HG03558 (cell line): Measurements from ENCODE around the gene FKBP4.

Source experiments
- ATAC-seq: cut with Tn5 transposase; IDR thresholded peaks from one replicate; pipeline ENCODE4 v1.9.1; 2021; ENCODE audit warnings: moderate number of reproducible peaks; ENCODE audit not compliant: unreplicated experiment; ENCODE audit errors: extremely low read depth

Gene FKBP4

DNA sequence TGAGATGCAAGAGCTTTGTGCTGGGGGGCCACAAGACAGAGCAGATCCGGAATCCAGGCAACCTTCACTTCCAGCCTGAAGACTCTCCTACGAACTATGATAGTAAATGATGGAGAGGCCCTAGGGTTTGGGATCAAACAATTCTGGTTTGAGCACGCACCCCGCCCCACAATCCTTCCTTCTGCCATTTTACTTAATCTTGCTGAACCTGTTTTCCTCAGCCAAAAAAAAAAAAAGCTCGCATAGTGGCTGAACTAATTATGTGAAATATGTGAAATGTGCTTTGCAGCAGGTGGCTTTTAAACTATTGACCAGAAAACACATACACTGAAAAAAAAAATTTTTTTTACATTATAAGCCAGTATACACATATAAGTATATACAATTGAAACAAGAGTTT lies 17.0 kb downstream of the FKBP4 start:
- ATAC-seq, result no peak

- peak; percentile 79 for ATAC-seq
These were observed 17.8 kb downstream of the FKBP4 start, which contains the start of gene ITFG2 for GRCh38 chr12:2812290-2813213. ITFG2 (plus strand) TSS chr12:2812668; CDS start chr12:2812761, 93 bp downstream.

GRCh38 chr12:2813214-2814185 lies 18.7 kb downstream of the FKBP4 start:
- ATAC-seq, result no peak

DNA sequence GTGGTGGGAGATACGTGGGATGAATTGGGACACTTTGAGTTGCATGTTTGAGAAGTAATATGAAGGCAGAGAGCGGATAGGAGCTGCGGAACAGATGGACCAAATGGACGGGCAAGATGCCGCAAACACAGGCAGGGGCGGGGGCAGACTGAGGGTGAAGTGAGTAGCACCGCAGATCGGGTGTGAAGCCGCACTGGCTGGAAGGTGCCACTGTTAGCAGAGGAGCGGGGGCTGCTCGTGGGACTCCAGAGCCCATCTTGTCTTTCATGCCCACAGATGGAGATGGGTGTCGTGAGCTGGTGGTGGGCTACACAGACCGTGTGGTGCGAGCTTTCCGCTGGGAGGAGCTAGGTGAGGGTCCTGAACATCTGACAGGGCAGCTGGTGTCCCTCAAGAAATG lies 25.0 kb downstream of the FKBP4 start:
- no peak for ATAC-seq

- ATAC-seq, result no peak
These were observed 25.7 kb downstream of the FKBP4 start for GRCh38 chr12:2820432-2820831.

GRCh38 chr12:2823483-2823882 lies 28.7 kb downstream of the FKBP4 start:
- ATAC-seq, result no peak

DNA sequence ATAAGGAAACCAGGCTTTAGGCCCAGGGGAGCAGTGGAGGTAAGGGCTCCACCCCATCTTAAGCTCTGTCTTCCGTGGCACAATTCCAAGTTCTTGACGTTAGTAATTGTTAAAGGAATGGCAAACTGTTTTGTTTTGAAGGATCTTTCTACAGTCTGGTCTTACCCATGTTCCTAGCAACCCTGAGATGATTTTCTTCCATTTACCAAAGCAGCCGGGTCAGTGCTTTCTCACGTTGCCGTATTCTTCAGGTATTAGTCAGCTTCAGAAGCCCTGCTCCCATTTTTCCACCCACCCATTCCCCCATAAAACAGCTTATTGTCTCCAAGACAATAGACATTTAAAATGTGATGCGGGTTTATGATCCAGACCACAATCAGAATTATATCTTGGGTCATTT lies 29.8 kb downstream of the FKBP4 start:
- ATAC-seq, result no peak

- no peak for ATAC-seq
These were observed 30.4 kb downstream of the FKBP4 start for GRCh38 chr12:2825132-2825531.

- no peak for ATAC-seq
These were observed 31.3 kb downstream of the FKBP4 start for GRCh38 chr12:2826036-2826435.

GRCh38 chr12:2826721-2827515 lies 32.1 kb downstream of the FKBP4 start:
- ATAC-seq, result no peak

DNA sequence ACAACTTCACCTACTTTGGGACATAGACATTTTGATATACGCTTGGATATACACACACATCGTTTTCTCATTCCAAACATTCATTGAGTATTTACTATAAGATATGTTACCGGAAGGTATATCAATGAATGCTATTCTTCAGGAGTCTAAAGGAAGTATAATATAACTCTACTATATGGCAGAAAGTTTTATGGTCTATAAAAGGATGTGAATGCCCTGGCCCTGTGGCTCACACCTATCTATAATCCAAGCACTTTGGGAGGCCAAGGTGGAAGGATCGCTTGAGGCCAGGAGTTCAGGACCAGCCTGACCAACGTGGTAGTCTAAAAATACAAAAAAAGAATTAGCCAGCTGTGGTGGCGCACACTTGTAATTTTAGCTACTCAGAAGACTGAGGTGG lies 34.5 kb downstream of the FKBP4 start:
- no peak for ATAC-seq

DNA sequence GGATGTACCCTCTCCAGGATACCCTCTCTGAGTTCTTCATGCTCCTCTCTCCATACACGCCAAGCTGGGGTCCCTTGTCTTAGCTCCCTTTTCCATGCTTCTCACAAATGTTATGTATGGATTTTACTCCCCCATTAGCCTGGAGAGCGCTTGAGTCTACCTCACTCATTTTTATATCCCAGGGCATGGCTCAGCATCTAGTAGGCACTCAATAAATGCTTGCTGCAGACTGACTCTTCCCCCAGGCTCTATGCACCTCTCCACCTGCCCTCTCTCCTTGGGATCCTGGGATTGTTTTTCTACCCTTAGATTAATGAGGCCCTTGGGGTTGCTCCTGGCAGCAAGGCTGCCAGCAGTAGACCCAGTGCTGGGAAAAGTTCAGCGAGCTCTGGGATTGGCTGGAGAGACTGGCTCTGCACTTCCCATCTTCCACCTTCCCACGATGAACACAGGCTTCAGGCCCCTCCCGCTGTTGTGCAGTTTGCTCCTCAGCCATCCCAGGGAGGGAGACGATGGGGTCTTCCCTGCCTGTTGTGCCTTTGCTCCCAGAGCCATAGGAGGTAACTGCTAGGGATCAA lies 37.9 kb downstream of the FKBP4 start:
- ATAC-seq, result no peak

- no peak for ATAC-seq
These were observed 38.6 kb downstream of the FKBP4 start for GRCh38 chr12:2833327-2833726.

DNA sequence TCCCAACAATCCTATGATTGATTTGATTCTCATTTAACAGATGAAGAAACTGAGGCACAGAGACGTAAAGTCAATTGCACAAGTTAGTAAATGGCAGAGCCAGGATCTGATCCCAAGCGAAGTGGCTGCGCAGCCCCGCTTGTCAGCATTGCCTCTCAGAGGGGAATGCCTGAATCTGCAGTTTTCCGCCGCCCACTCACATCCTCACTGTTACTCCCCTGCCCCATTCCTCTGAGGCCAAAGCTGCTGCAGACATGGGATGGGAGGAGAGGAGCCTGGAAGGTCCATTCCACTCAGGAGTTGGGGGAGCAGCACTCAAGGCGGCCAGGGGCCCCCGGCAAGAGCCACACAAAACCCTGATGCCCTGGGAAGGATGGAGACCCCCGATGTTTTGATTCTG lies 39.0 kb downstream of the FKBP4 start:
- no peak for ATAC-seq

- no peak for ATAC-seq
These were observed 40.1 kb downstream of the FKBP4 start, which contains the start of gene NRIP2 for GRCh38 chr12:2834581-2835491. NRIP2 (minus strand) TSS chr12:2835035; CDS start chr12:2834983, 52 bp downstream.

GRCh38 chr12:2835691-2836403 lies 41.1 kb downstream of the FKBP4 start:
- ATAC-seq, result no peak

DNA sequence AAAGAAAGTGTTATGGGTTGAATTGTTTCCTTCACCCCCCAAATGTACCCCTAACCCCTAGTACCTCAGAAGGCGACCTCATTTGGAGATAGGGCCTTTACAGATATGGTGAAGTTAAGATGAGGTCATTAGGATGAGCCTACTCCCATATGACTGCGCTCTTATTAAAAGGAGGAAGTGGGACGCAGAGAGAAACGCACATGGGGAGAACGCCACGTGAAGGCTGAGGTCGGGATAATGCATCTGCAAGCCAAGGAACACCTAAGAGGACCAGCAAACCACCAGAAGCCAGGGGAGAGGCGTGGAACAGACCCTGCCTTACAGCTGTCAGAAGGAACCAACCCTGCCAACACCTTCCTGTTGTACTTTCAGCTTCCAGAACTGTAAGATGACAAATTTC lies 41.8 kb downstream of the FKBP4 start:
- ATAC-seq, result no peak

GRCh38 chr12:2841056-2841650 lies 46.4 kb downstream of the FKBP4 start:
- ATAC-seq, result no peak
